Measurements from ENCODE around the gene ARHGEF17. TPM values are rescaled to one million over a fixed set of nuclear protein-coding genes. Genes with fewer than 3 reads are reported as not detected.

The ARHGEF17 gene
- polyA plus RNA-seq, 1 donor (not counting 4 experiments of a cell fraction or from before 2014, with no cell fraction given), result 5.1 TPM

DNA sequence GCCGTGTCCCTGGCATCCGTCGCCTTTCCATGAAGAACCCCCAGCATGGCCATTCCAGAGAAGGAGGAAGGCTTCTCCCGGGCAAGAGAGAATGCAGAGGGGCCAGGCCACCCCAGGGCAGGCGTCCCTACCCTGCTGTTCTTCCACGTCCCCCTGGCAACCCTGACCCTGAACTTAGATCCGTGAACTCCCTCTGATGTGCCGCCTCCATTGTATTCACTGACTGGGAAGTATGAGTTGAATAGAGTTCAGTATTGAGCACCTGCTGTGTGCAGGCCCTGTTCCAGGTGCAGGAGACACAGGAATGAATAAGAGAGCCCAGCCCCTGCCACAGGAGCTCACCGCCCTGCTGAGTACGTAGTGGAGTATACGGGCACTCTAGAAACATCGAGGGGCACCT, 39.0 kb downstream of the ARHGEF17 start:
- DNase-seq (ENCODE audit: low read depth, low spot score) (no peak), FAIRE-seq (no peak)
- Histone ChIP-seq H3K9me1 (ENCODE audit: control insufficient read depth, extremely low read depth, insufficient read depth, low read length) (no peaks in the 10 kb centered on the region), H3K4me1 (ENCODE audit: control insufficient read depth, extremely low read depth, insufficient read depth, low read length) (peaks cover 4% of the 10 kb centered on the region), H3K79me2 (ENCODE audit: control insufficient read depth, insufficient read depth, low read length) (no peaks in the 10 kb centered on the region), H3K4me2 (ENCODE audit: control insufficient read depth, extremely low read depth, insufficient read depth, low read depth, low read length) (no peak overlapping the region), H2AFZ (ENCODE audit: control insufficient read depth, low read length) (no peak overlapping the region), H3K9me3 (ENCODE audit: control insufficient read depth, low read depth, low read length) (no peaks in the 10 kb centered on the region), H3K27me3 (ENCODE audit: control insufficient read depth, extremely low read depth, insufficient read depth, low read length) (peaks cover 11% of the 10 kb centered on the region), H4K20me1 (ENCODE audit: control insufficient read depth, extremely low read depth, insufficient read depth, low read length) (peaks cover 2% of the 10 kb centered on the region), H3K36me3 (ENCODE audit: control insufficient read depth in 2 of 2, extremely low read depth in 1 of 2, insufficient read depth in 2 of 2, low read length in 2 of 2) (no peaks in the 10 kb centered on the region), H3K27ac (ENCODE audit: control insufficient read depth, insufficient read depth, low read length) (no peak overlapping the region), H3K9ac (ENCODE audit: control insufficient read depth, extremely low read depth, insufficient read depth, low read length) (no peak overlapping the region), H3K4me3 (ENCODE audit: control insufficient read depth in 2 of 3, extremely low read depth in 1 of 3, insufficient read depth in 2 of 3, low read depth in 1 of 3, low read length in 3 of 3) (no peak overlapping the region)
- TF ChIP-seq EZH2 (IDR thresholded peaks at IDR 0.05; ENCODE audit: low read length), result no peak
- TF ChIP-seq, protein P1, sequence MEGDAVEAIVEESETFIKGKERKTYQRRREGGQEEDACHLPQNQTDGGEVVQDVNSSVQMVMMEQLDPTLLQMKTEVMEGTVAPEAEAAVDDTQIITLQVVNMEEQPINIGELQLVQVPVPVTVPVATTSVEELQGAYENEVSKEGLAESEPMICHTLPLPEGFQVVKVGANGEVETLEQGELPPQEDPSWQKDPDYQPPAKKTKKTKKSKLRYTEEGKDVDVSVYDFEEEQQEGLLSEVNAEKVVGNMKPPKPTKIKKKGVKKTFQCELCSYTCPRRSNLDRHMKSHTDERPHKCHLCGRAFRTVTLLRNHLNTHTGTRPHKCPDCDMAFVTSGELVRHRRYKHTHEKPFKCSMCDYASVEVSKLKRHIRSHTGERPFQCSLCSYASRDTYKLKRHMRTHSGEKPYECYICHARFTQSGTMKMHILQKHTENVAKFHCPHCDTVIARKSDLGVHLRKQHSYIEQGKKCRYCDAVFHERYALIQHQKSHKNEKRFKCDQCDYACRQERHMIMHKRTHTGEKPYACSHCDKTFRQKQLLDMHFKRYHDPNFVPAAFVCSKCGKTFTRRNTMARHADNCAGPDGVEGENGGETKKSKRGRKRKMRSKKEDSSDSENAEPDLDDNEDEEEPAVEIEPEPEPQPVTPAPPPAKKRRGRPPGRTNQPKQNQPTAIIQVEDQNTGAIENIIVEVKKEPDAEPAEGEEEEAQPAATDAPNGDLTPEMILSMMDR (optimal IDR thresholded peaks at IDR 0.05 in 1 of 3, IDR thresholded peaks at IDR 0.05 in 1 of 3, conservative IDR thresholded peaks at IDR 0.05 in 1 of 3; ENCODE audit: extremely low read depth in 1 of 3, insufficient read depth in 2 of 3, low read length in 3 of 3), result no peak
- dilution Hi-C loops (cut with MboI; ENCODE audit: extremely low pct_ligation_motif_present, low sequenced_read_pairs), result no loop called here

- Histone ChIP-seq H3K4me1 (ENCODE audit: control insufficient read depth, extremely low read depth, insufficient read depth, low read length) (peaks cover 4% of the 10 kb centered on the region), H3K9me3 (ENCODE audit: control insufficient read depth, low read depth, low read length) (no peaks in the 10 kb centered on the region), H3K9ac (ENCODE audit: control insufficient read depth, extremely low read depth, insufficient read depth, low read length) (no peak overlapping the region), H3K79me2 (ENCODE audit: control insufficient read depth, insufficient read depth, low read length) (no peaks in the 10 kb centered on the region), H3K4me2 (ENCODE audit: control insufficient read depth, extremely low read depth, insufficient read depth, low read depth, low read length) (no peak overlapping the region), H2AFZ (ENCODE audit: control insufficient read depth, low read length) (no peak overlapping the region), H3K9me1 (ENCODE audit: control insufficient read depth, extremely low read depth, insufficient read depth, low read length) (no peaks in the 10 kb centered on the region), H3K36me3 (ENCODE audit: control insufficient read depth in 2 of 2, extremely low read depth in 1 of 2, insufficient read depth in 2 of 2, low read length in 2 of 2) (peaks cover 0 to 1% of the 10 kb centered on the region in 2 experiments), H3K27ac (ENCODE audit: control insufficient read depth, insufficient read depth, low read length) (no peak overlapping the region), H3K27me3 (ENCODE audit: control insufficient read depth, extremely low read depth, insufficient read depth, low read length) (no peaks in the 10 kb centered on the region), H3K4me3 (ENCODE audit: control insufficient read depth in 2 of 3, extremely low read depth in 1 of 3, insufficient read depth in 2 of 3, low read depth in 1 of 3, low read length in 3 of 3) (no peak overlapping the region), H4K20me1 (ENCODE audit: control insufficient read depth, extremely low read depth, insufficient read depth, low read length) (peaks cover 2% of the 10 kb centered on the region)
- no peak for FAIRE-seq
- DNase-seq (ENCODE audit: low read depth, low spot score), result no peak
- TF ChIP-seq EZH2 (IDR thresholded peaks at IDR 0.05; ENCODE audit: low read length), result no peak
- TF ChIP-seq, protein P1 (optimal IDR thresholded peaks at IDR 0.05 in 1 of 3, IDR thresholded peaks at IDR 0.05 in 1 of 3, conservative IDR thresholded peaks at IDR 0.05 in 1 of 3; ENCODE audit: extremely low read depth in 1 of 3, insufficient read depth in 2 of 3, low read length in 3 of 3), result no peak
- dilution Hi-C loops (cut with MboI; ENCODE audit: extremely low pct_ligation_motif_present, low sequenced_read_pairs), result no loop called here
Observed at GRCh38 chr11:73348838-73349237, 40.8 kb downstream of the ARHGEF17 start.

Data from keratinocyte (primary cell).